Measurements from ENCODE around the gene ZNF536.

GRCh38 chr19:30559446-30559845 is 187.3 kb downstream of the ZNF536 start:
- no peak for TF ChIP-seq POLR2A (IDR thresholded peaks at IDR 0.05)
- TF ChIP-seq, protein P1, sequence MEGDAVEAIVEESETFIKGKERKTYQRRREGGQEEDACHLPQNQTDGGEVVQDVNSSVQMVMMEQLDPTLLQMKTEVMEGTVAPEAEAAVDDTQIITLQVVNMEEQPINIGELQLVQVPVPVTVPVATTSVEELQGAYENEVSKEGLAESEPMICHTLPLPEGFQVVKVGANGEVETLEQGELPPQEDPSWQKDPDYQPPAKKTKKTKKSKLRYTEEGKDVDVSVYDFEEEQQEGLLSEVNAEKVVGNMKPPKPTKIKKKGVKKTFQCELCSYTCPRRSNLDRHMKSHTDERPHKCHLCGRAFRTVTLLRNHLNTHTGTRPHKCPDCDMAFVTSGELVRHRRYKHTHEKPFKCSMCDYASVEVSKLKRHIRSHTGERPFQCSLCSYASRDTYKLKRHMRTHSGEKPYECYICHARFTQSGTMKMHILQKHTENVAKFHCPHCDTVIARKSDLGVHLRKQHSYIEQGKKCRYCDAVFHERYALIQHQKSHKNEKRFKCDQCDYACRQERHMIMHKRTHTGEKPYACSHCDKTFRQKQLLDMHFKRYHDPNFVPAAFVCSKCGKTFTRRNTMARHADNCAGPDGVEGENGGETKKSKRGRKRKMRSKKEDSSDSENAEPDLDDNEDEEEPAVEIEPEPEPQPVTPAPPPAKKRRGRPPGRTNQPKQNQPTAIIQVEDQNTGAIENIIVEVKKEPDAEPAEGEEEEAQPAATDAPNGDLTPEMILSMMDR (IDR thresholded peaks at IDR 0.05) = no peak
- TF ChIP-seq POLR2AphosphoS5 (IDR thresholded peaks at IDR 0.05) = no peak
- TF ChIP-seq EP300 (IDR thresholded peaks at IDR 0.05) = no peak
